GM21825 (cell line): Measurements from ENCODE around the gene SRA1.
"Not testable (repeated sequence)": the region's sequence is repeated elsewhere in the genome, so short reads cannot be mapped to it uniquely, and the experiment has no call there.

Source experiments
- ATAC-seq: cut with Tn5 transposase; IDR thresholded peaks from one replicate; pipeline ENCODE4 v1.9.1; 2021; ENCODE audit warnings: mild to moderate bottlenecking, moderate library complexity; ENCODE audit not compliant: unreplicated experiment

Gene SRA1

DNA sequence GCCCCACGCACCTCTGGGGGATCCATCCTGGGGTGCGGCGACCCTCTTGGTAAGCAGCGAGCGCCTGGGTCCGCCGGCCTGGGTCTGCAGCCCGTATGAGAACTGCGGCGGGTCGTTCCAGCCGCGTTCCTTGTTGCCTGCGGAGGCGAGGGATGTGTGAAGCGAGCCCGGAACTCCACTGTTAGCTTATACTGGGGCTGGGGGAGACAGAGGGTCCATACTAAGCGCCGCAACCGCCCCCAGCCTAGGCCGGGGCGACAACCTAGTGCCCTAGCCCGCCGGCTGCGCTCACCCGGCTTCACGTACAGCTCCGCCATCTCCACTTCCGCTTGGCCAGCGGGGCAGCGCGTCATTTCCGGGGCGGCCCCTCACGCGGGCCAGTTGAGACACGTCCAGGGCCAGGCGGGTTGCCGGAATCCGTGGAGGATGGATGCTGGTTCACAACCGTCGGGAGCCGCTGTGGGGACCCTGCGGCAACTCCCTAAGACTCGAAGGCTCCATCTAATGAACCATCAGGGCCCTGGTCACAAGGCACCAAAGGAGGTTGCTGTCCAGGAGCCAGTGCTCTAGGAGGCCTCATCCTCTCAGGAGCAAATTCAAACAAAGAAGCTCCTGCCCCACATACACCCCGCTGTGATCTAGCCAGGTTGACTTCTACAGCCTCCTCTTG lies at the start of gene SRA1:
Gene SRA1, minus strand, starts transcription at position 338 of the 670 bp plus-strand sequence. Its CDS starts 21 bp downstream, at position 317.
- peak; percentile 92 for ATAC-seq

DNA sequence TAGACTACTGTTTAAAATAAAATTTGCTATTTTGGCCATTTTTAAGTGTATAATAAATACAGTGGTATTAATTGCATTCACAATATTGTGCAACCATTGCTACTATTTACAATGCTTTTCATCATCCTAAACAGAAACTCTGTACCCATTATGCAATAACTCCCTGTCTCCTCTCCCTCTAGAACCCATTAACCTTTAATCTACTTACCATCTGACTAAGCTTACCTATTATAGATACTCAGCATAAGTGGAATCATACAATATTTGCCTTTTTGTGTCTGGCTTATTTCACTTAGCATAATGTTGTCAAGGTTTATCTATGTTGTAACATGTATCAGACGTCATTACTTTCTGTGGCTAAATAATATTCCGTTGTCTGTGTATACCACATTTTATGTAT lies 49.8 kb upstream of the SRA1 start:
- ATAC-seq: no peak

DNA sequence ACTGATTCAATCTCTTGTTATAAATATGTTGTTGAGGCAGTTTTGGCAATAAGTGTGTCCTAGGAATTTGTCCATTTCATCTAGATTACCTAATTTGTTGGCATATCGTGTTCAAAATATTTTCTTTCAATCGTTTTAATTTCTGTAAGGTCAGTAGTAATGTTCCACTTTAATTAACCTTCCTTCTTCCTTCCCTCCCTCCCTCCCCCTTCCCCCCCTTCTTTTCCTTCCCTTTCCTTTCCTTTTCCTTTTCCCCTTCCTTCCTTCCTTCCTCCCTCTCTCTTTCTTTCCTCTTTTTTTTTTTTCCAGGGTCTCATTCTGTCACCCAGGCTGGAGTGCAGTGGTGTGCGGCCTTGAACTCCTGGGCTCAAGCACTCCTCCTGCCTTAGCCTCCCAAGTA lies 48.6 kb upstream of the SRA1 start:
- no peak for ATAC-seq

GRCh38 chr5:140603734-140604133 lies 46.5 kb upstream of the SRA1 start:
- ATAC-seq: no peak

DNA sequence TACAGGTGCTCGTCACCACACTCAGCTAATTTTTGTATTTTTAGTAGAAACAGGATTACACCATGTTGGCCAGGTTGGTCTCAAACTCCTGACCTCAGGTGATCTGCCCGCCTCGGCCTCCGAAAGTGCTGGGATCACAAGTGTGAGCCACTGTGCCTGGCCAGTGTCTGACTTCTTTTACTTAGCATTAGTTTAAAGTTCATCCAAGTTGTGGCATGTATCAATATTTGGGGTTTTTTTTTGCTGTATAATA lies 46.1 kb upstream of the SRA1 start:
- ATAC-seq: not testable (repeated sequence)

DNA sequence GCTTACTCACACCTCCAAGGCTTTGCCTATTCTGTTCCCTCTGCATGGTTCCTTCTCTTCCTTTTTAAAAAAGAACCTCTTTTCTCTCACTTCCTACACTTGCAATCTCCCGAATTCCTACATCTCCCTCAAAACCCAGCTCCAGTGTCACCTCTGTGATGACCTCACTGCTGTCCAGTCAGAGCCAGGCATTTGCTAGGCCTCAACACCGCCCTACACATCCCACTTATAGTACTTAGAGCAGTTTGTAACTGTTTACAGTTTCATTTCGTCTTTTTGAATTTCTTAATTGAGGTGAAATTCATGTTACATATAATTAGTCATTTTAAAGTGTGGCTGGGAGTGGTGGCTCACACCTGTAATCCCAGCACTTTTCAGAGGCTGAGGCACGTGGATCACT lies 44.9 kb upstream of the SRA1 start:
- ATAC-seq: no peak

- ATAC-seq: no peak
Observed at GRCh38 chr5:140600096-140600495, 42.8 kb upstream of the SRA1 start.

GRCh38 chr5:140598836-140599235 lies 41.6 kb upstream of the SRA1 start:
- no peak for ATAC-seq

- no peak for ATAC-seq
Observed at GRCh38 chr5:140596321-140596741, 39.1 kb upstream of the SRA1 start.

DNA sequence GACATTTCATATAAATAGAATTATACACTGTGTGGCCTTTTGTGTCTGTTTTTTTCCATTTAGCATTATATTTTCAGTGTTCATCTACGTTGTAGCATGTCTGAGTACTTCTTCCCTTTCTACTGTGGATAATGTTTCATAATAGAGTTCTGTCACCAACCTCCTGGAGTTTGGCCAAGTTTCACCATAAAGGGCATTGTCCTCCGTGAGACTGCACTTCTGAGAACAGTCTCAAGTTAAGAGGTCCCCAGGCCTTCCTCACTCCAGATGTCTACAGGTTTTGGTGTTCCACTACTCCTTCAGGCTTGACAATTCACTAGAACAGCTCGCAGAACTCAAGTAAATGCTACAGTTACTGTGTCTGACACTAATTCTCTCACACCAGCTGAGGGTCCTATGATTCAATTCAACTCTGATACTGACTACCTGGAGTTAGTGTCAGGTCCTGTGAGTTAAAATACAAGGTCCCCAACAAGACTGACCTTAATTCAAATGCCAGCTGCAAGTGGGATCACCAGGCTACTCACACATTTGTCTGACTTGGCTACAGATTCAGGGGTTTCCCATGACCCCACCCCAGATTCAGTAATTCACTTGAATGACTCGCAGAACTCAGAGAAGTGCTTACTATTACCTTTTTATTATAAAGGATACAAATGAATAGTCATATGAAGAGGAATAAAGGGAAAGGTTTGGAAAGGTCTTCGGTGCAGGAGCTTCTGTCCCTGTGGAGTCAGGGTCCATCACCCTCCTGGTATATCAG lies 38.4 kb upstream of the SRA1 start:
- no peak for ATAC-seq

DNA sequence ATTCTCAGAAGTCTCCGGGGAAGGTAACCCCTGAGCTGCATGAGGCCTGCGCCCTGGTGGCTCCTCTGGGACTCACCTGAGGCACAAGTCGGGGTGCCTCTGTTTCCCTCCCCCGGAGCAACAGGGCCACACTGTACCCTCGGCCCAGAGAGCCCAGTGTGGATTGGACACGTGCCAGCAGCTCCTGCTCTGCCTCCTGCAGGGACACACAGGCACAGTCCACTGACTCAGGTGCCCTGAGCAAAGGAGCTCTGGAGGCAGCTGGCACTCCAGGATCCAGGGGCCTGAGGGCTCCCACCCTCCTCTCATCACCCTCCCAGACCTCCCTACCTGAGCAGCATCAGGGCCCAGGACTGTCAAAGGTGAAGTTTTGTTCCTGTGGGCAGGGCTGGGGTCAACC lies 36.9 kb upstream of the SRA1 start:
- no peak for ATAC-seq

GRCh38 chr5:140593070-140593469 lies 35.8 kb upstream of the SRA1 start:
- ATAC-seq: not testable (repeated sequence)

- no peak for ATAC-seq
Observed at GRCh38 chr5:140591747-140592372, 34.6 kb upstream of the SRA1 start.

DNA sequence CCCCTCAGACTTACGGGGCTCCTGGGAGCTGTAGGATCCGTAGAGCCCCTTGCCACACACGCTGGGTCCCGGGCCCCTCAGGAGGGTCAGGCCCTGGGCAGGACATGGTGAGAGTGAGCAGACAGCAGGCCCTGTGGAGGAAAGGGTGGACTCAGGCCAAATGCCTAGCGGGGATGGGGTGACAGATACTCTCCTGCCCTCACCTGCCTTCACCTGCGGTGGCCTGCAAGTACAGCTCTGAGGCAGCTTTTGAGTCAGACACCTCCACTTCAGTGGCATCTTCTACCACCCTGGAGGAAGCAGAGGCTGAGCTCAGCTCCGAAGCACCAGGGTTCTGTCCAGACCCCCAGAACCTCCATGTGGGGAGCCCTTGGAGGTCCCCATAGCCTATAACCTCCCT lies 33.6 kb upstream of the SRA1 start:
- no peak for ATAC-seq

DNA sequence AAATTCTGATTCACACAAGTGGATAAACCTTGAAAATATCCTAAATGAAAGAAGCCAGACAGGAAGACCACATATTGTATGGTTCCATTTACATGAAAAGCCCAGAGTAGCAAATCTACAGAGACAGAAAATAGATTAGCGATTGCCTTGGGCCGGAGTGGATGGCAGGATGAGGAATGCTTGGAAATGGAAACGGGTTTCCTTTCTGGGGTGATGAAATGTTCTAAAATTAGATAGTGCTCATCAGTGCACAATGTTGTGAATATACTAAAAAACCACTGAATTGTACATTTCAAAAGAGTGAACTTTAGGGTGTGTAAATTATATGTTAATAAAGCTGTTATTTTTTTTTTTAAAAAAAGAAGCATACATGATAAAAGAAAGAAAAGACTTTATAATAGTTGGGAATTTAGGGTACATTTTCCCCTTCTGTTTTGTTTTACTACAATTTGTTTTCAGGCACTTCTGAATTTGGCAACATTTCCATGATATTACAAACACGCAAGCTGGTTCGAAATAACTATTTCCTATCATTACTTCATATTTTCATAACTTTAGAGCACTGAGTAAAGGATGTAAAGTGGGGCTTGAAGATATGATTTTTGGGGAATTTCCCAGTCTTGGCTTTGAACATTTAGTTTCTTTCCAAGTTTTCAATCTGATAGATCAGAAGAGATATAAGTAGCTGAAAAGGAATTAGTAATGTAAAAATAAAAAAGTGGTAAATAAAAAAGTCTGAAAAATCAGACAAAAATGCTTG lies 31.2 kb upstream of the SRA1 start:
- no peak for ATAC-seq

DNA sequence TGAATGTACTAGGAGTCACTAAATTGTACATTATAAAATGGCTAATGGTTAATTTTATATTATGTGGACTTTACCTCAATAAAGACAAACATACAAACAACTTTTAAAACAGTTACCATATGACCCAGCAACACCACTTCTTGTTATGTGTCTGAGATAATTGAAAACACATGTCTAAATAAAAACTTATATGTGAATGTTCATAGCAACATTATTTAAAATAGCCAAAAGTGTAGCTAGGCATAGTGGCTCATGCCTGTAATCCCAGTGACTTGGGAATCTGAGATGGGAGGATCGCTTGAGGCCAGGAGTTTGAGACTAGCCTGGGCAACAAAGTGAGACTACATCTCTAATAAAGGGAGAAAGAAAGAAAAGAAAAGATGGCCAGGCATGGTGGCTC lies 30.2 kb upstream of the SRA1 start:
- no peak for ATAC-seq

DNA sequence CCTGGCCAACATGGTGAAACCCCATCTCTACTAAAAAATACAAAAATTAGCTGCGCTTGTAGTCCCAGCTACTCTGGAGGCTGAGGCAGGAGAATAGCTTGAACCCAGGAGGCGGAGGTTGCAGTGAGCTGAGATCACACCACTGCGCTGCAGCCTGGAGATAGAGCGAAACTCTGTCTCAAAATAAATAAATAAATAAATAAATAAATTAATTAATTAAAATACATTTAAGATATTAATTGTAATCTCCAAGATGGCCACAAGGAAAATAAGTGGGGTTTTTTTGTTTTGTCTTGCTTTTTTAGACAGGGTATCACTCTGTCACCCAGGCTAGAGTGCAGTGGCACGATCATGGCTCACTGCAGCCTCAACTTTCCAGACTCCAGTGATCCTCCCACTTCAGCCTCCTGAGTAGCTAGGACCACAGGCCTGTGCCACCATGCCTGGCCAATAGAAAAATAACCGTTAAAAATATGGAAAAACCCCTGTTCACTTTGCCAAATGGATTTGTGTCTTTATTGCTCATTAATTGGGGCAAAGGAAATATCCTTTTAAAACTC lies 22.0 kb upstream of the SRA1 start:
- not testable (repeated sequence) for ATAC-seq

DNA sequence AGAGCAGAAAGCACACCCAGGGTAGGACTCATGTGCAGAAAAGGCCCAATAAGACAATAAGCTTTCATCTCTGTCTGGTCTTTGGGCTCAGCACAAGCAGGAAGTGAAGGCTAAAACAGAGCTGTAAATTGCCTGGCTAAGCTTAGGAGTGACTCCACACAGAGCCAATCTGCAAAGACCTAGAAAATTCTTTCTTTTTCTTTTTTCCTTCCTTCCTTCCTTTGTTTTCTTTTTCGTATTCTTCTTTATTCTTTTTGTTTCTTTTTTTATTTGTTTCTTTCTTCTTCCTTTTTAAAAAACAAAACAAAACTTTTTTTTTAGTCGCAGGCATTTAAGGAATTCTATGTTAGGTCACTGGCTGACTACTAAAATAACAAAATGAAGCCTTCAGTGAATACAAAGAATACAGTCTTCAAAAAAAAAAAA lies 19.5 kb upstream of the SRA1 start:
- ATAC-seq: no peak

GRCh38 chr5:140575309-140575708 lies 18.0 kb upstream of the SRA1 start:
- no peak for ATAC-seq

GRCh38 chr5:140574165-140574564 lies 16.9 kb upstream of the SRA1 start:
- ATAC-seq: no peak

GRCh38 chr5:140573683-140574082 lies 16.4 kb upstream of the SRA1 start:
- no peak for ATAC-seq
